Gastrocnemius medialis (tissue), 4 donors: ENCODE data around the gene UBE2QL1. TPM values are rescaled to one million over a fixed set of nuclear protein-coding genes. Genes with fewer than 3 reads are reported as not detected.

Experiments
- ATAC-seq, 2 donors: fragments of 150-250 bp; one replicate each; pipeline ENCODE4 v1.9.1; 2016
- DNase-seq, 2 donors: peaks; one replicate each; pipeline ENCODE4 v3.0.0-alpha.2; 2019
- H3K27ac ChIP-seq, 4 donors: fragments of 200-600 bp; sonication (generic); 1 replicate in 1 of 4; 2 replicates in 3 of 4; pipeline ENCODE4 v1.5.1; 2016 to 2018; ENCODE audit warnings: mild to moderate bottlenecking in 2 of 4, moderate library complexity in 1 of 4
- H3K27me3 ChIP-seq, 3 donors: fragments of 200-600 bp; sonication (generic) in 2 of 3; 1 replicate in 1 of 3; 2 replicates in 2 of 3; pipeline versions ENCODE4 v1.5.1 to v1.6.0; 2016 to 2019; ENCODE audit warnings: mild to moderate bottlenecking in 1 of 3, moderate library complexity in 1 of 3
- H3K36me3 ChIP-seq, 2 donors: fragments of 200-600 bp; sonication (generic) in 1 of 2; one replicate each; pipeline ENCODE4 v1.5.1; 2017 to 2018
- H3K4me1 ChIP-seq, 2 donors: fragments of 200-600 bp; sonication (generic) in 1 of 2; one replicate each; pipeline ENCODE4 v1.5.1; 2016 to 2017; ENCODE audit warnings: mild to moderate bottlenecking in 2 of 2
- H3K4me3 ChIP-seq, 4 donors: fragments of 200-600 bp; sonication (generic) in 3 of 4; 1 replicate in 1 of 4; 2 replicates in 3 of 4; pipeline ENCODE4 v1.5.1; 2016 to 2019; ENCODE audit warnings: mild to moderate bottlenecking in 2 of 4
- H3K9me3 ChIP-seq, 3 donors: fragments of 200-600 bp; sonication (generic) in 2 of 3; 1 replicate in 1 of 3; 2 replicates in 2 of 3; pipeline ENCODE4 v1.5.1; 2016 to 2019
- POLR2A ChIP-seq, 2 donors: fragments of 450-650 bp; IDR thresholded peaks; one replicate each; pipeline ENCODE4 v1.6.1; 2017; ENCODE audit warnings: antibody characterized with exemption in 2 of 2, mild to moderate bottlenecking in 2 of 2, moderate library complexity in 2 of 2
- in situ Hi-C, 4 donors: fragments of 200-750 bp; cut with MboI; loops; one replicate each; pipeline versions ENCODE4 v1.15.0 to v1.8.0; 2017; ENCODE audit warnings: low sequenced_read_pairs in 4 of 4
- intact Hi-C: fragments of 100-400 bp; cut with DNase I; formaldehyde crosslinking; loops from one replicate; pipeline ENCODE4 v1.15.1; 2023; ENCODE audit warnings: low total_unique reads
- total RNA-seq, 4 donors: library from RNA; depleted of rRNA; stranded (reverse); fragments of >200 nt; gene quantifications; one replicate each; pipeline versions ENCODE4 v1.1.0 to v1.2.3, GENCODE V29; 2016
- TF ChIP-seq, protein P1 (sequence below), 5 experiments: fragments of 450-650 bp in 3 of 5; fragments of 200-600 bp in 2 of 5; sonication (generic) in 2 of 5; IDR thresholded peaks in 4 of 5; conservative IDR thresholded peaks in 1 of 5; 1 replicate in 4 of 5; 2 replicates in 1 of 5; pipeline ENCODE4 v1.5.1; 2016 to 2019; ENCODE audit warnings: antibody characterized with exemption in 5 of 5, mild to moderate bottlenecking in 3 of 5, moderate library complexity in 3 of 5

UBE2QL1 gene
- total RNA-seq, 4 donors from 2014 or later: 48.8 to 150 (median 67.0) TPM

DNA sequence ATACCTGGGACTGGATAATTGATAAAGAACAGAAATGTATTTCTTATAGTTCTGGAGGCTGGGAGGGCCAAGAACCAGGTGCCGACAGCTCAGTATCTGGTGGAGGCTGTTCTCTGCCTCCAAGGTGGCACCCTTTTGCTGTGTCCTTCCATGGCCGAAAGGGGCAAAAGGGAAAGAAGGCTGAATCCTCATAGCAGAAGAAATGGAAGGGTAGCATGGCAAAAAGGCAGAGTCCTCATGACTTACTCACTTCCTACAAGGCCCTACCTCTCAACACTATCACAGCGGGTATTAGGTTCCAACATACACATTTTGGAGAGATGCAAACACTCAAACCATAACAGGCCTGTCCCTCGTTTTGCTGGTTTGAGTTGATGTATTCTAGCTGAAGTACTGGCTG lies 45.2 kb upstream of the UBE2QL1 start:
- intact Hi-C loops (no loop called here), in situ Hi-C loops (no loop called here)
- no peak overlapping the region for H3K27ac ChIP-seq
- no peaks in the 10 kb centered on the region for H3K27me3 ChIP-seq
- TF ChIP-seq, protein P1, sequence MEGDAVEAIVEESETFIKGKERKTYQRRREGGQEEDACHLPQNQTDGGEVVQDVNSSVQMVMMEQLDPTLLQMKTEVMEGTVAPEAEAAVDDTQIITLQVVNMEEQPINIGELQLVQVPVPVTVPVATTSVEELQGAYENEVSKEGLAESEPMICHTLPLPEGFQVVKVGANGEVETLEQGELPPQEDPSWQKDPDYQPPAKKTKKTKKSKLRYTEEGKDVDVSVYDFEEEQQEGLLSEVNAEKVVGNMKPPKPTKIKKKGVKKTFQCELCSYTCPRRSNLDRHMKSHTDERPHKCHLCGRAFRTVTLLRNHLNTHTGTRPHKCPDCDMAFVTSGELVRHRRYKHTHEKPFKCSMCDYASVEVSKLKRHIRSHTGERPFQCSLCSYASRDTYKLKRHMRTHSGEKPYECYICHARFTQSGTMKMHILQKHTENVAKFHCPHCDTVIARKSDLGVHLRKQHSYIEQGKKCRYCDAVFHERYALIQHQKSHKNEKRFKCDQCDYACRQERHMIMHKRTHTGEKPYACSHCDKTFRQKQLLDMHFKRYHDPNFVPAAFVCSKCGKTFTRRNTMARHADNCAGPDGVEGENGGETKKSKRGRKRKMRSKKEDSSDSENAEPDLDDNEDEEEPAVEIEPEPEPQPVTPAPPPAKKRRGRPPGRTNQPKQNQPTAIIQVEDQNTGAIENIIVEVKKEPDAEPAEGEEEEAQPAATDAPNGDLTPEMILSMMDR (IDR thresholded peaks at IDR 0.05 in 4 of 5, conservative IDR thresholded peaks at IDR 0.05 in 1 of 5): no peak
- TF ChIP-seq POLR2A (IDR thresholded peaks at IDR 0.05): no peak
- no peak for DNase-seq
- no peaks in the 10 kb centered on the region for H3K9me3 ChIP-seq
- no peaks in the 10 kb centered on the region for H3K4me1 ChIP-seq
- H3K4me3 ChIP-seq: no peak overlapping the region
- no peak for ATAC-seq
- H3K36me3 ChIP-seq: no peaks in the 10 kb centered on the region

DNA sequence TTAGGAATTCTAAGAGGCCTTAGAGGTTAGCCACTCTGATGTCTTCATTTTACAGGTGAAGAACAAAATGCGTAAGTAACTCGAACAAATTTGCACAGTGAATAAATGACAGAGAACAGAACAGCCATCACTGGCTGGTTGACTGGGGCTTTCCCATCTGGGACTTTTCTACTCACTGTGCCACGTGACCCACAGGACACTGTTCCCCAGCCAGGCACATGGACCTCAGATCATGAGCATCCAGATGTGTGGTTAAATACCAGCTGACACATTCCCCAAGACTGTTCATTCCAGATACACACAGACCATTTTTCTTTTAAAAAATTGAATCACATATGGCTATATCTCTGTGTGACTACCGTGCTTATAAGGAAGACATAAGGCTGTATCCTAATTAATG lies 44.5 kb upstream of the UBE2QL1 start:
- Histone ChIP-seq H3K9me3 (no peaks in the 10 kb centered on the region), H3K4me1 (no peaks in the 10 kb centered on the region), H3K27ac (no peak overlapping the region), H3K27me3 (no peaks in the 10 kb centered on the region), H3K4me3 (no peak overlapping the region), H3K36me3 (no peaks in the 10 kb centered on the region)
- no peak for DNase-seq
- in situ Hi-C loops (no loop called here), intact Hi-C loops (no loop called here)
- TF ChIP-seq POLR2A (IDR thresholded peaks at IDR 0.05): no peak
- TF ChIP-seq, protein P1 (IDR thresholded peaks at IDR 0.05 in 4 of 5, conservative IDR thresholded peaks at IDR 0.05 in 1 of 5): no peak
- ATAC-seq: no peak

DNA sequence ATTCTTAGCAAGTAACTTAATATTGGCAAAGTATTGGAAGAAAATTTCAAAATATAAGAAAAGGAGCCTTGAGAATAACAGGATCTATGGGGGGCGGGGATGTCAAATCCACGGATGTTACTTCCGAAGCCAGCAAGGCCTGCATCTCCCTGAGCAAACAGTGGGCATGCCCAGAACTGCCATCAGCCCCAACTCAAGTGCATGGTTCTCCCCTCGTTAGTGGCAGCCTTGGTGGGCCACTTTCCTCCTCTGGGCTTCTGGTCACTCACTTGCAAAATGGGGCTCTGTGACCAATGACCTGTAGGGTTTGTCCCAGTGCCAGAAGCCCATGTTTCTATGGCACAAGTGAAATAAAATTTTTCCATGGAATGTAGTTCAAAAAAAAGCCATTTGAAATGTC lies 43.1 kb upstream of the UBE2QL1 start:
- in situ Hi-C loops (no loop called here), intact Hi-C loops (no loop called here)
- DNase-seq (no peak), ATAC-seq (no peak)
- no peaks in the 10 kb centered on the region for H3K9me3 ChIP-seq
- no peaks in the 10 kb centered on the region for H3K4me1 ChIP-seq
- no peak overlapping the region for H3K4me3 ChIP-seq
- H3K36me3 ChIP-seq: no peaks in the 10 kb centered on the region
- no peak overlapping the region for H3K27ac ChIP-seq
- TF ChIP-seq, protein P1 (IDR thresholded peaks at IDR 0.05 in 4 of 5, conservative IDR thresholded peaks at IDR 0.05 in 1 of 5): no peak
- no peak for TF ChIP-seq POLR2A (IDR thresholded peaks at IDR 0.05)
- H3K27me3 ChIP-seq: no peaks in the 10 kb centered on the region

DNA sequence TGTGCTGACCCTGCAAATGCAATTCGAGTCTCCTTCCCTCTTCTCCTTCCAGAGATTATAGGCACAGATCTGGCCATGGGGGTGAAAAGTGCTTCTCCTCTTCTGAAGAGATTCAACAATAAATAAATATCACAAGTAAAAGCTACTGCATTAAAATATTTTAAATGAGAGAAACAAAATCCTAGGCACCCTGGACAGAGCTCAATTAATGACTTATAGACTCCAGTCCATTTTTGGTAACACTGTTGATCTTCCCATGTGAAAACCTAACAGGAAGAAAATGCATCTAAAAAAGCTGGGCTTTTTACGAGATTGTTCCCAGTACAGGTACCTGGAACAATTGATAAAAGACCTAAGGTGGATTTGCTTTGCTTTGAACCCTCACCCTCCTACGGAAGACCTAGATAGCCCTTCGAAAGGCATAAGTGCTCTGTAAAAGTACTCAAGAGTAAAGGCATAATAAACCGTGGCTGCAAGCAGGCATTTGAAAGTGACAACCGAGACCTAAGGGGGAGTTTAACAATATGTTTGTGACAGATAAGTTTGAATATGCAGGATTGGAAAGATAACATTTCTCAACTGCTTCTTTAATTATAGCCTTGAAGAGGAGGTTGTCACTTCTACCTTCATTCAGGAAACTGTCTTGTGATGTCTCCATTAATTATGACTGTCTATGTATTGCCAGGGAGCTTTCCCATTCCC lies 41.0 kb upstream of the UBE2QL1 start:
- no peak for ATAC-seq
- no peak overlapping the region for H3K4me3 ChIP-seq
- H3K9me3 ChIP-seq: no peaks in the 10 kb centered on the region
- H3K4me1 ChIP-seq: no peaks in the 10 kb centered on the region
- intact Hi-C loops: no loop called here
- TF ChIP-seq, protein P1 (IDR thresholded peaks at IDR 0.05 in 4 of 5, conservative IDR thresholded peaks at IDR 0.05 in 1 of 5): no peak
- no peak for TF ChIP-seq POLR2A (IDR thresholded peaks at IDR 0.05)
- H3K27ac ChIP-seq: no peak overlapping the region
- no peaks in the 10 kb centered on the region for H3K27me3 ChIP-seq
- in situ Hi-C loops: no loop called here
- no peaks in the 10 kb centered on the region for H3K36me3 ChIP-seq
- no peak for DNase-seq

DNA sequence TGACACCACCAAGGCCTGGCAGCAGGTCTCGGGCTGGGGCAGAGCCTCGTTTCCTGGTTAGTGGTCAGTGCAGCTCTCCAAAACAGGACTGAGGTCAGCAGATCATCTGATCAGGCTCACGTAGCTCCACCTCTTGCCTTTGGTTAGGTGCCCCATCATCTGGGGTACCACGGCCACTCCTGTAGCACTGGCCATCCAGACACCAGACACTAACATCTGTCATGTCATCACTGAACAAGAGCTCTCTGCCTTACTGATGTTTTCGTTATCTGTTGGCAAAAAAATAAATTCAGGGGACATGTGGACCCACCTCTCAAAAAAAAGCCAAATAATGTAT lies 40.4 kb upstream of the UBE2QL1 start:
- intact Hi-C loops: no loop called here
- in situ Hi-C loops: no loop called here
- Histone ChIP-seq H3K27ac (no peak overlapping the region), H3K4me3 (no peak overlapping the region), H3K36me3 (no peaks in the 10 kb centered on the region), H3K27me3 (no peaks in the 10 kb centered on the region), H3K4me1 (no peaks in the 10 kb centered on the region), H3K9me3 (no peaks in the 10 kb centered on the region)
- ATAC-seq (no peak), DNase-seq (no peak)
- TF ChIP-seq POLR2A (IDR thresholded peaks at IDR 0.05): no peak
- TF ChIP-seq, protein P1 (IDR thresholded peaks at IDR 0.05 in 4 of 5, conservative IDR thresholded peaks at IDR 0.05 in 1 of 5): no peak
